Measurements from ENCODE around the gene MAPK11.

- TF ChIP-seq SIN3A (IDR thresholded peaks at IDR 0.05; ENCODE audit: low read depth, low read length), result no peak
- TF ChIP-seq MEF2A (IDR thresholded peaks at IDR 0.05; ENCODE audit: insufficient read depth, low read depth, low read length), result no peak
- TF ChIP-seq SPI1 (IDR thresholded peaks at IDR 0.05; ENCODE audit: borderline replicate concordance, insufficient read depth, low read depth, low read length), result no peak
- no peak for TF ChIP-seq RAD21 (IDR thresholded peaks at IDR 0.05; ENCODE audit: insufficient read depth, low read depth, low read length)
- TF ChIP-seq HDGF (IDR thresholded peaks at IDR 0.05), result no peak
- no peak for TF ChIP-seq SMAD1 (IDR thresholded peaks at IDR 0.05; ENCODE audit: low read depth, partially characterized antibody)
- no peak for TF ChIP-seq BCLAF1 (IDR thresholded peaks at IDR 0.05)
- no peak for TF ChIP-seq SMC3 (IDR thresholded peaks at IDR 0.05; ENCODE audit: borderline replicate concordance, low read length)
- no peak for TF ChIP-seq CTCF (IDR thresholded peaks at IDR 0.05 in 2 of 3, conservative IDR thresholded peaks at IDR 0.05 in 1 of 3; ENCODE audit: control insufficient read depth in 2 of 3, extremely low read depth in 1 of 3, insufficient read depth in 1 of 3, low read depth in 3 of 3, low read length in 3 of 3)
- TF ChIP-seq PKNOX1 (IDR thresholded peaks at IDR 0.05), result no peak
- no peak for TF ChIP-seq SIX5 (IDR thresholded peaks at IDR 0.05; ENCODE audit: low read depth, low read length, severe bottlenecking)
- TF ChIP-seq POLR2AphosphoS5 (IDR thresholded peaks at IDR 0.05; ENCODE audit: low read length), result no peak
Observed at GRCh38 chr22:50217543-50218152, 52.5 kb downstream of the MAPK11 start.

Data from GM12878 (cell line).